Common myeloid progenitor, CD34-positive (primary cell): ENCODE measurements around the gene SUN2.

Experiments
- CTCF ChIA-PET: fragments of 350-600 bp; sonication (Branson Sonifier 250); formaldehyde crosslinking; loops from one replicate; lab custom pipeline; 2021; ENCODE audit warnings: antibody characterized with exemption; lab: Charles Lee
- POLR2A ChIA-PET: fragments of 350-600 bp; sonication (Branson Sonifier 250); formaldehyde crosslinking; loops from one replicate; lab custom pipeline; 2021; ENCODE audit warnings: antibody characterized with exemption; lab: Charles Lee
- DNase-seq, 3 donors: peaks; one replicate each; pipeline versions ENCODE4 v3.0.0 to v3.0.0-alpha.2; 2013
- H3K27ac ChIP-seq, 2 experiments: 1 replicate in 1 of 2; 2 replicates in 1 of 2; pipeline ENCODE4 v1.7.0; 2013; ENCODE audit warnings: inconsistent platforms in 2 of 2, low read length in 2 of 2, mild to moderate bottlenecking in 2 of 2, low read depth in 1 of 2, moderate library complexity in 1 of 2; ENCODE audit not compliant: severe bottlenecking in 2 of 2, insufficient read depth in 1 of 2, poor library complexity in 1 of 2
- H3K27me3 ChIP-seq, 5 experiments: replicated peaks in 2 of 5; 1 replicate in 3 of 5; 2 replicates in 2 of 5; pipeline versions ENCODE4 v1.6.1 to v1.7.0; 2013; ENCODE audit warnings: low read length in 4 of 5, mild to moderate bottlenecking in 2 of 5, moderate library complexity in 2 of 5, inconsistent platforms in 1 of 5; ENCODE audit not compliant: insufficient read depth in 5 of 5, control insufficient read depth in 4 of 5
- H3K36me3 ChIP-seq, 4 experiments: 1 replicate in 2 of 4; 2 replicates in 2 of 4; pipeline versions ENCODE4 v1.6.1 to v1.7.0; 2013; ENCODE audit warnings: low read length in 3 of 4, control low read depth in 1 of 4, mild to moderate bottlenecking in 1 of 4; ENCODE audit not compliant: control insufficient read depth in 4 of 4, insufficient read depth in 4 of 4
- H3K4me1 ChIP-seq, 4 experiments: 1 replicate in 3 of 4; 2 replicates in 1 of 4; pipeline versions ENCODE4 v1.6.1 to v1.7.1; 2013; ENCODE audit warnings: low read length in 3 of 4, mild to moderate bottlenecking in 3 of 4, control low read depth in 1 of 4, inconsistent platforms in 1 of 4, moderate library complexity in 1 of 4; ENCODE audit not compliant: control insufficient read depth in 4 of 4, insufficient read depth in 4 of 4; ENCODE audit errors: control extremely low read depth in 1 of 4
- H3K4me3 ChIP-seq, 7 experiments: 1 replicate in 4 of 7; 2 replicates in 3 of 7; pipeline versions ENCODE4 v1.5.1 to v1.7.0; 2013; ENCODE audit warnings: mild to moderate bottlenecking in 7 of 7, low read length in 6 of 7, moderate library complexity in 6 of 7, inconsistent platforms in 2 of 7, low read depth in 2 of 7, control low read depth in 1 of 7; ENCODE audit not compliant: insufficient read depth in 4 of 7, control insufficient read depth in 1 of 7; ENCODE audit errors: extremely low read depth in 1 of 7
- H3K9me3 ChIP-seq, 5 experiments: 1 replicate in 4 of 5; 2 replicates in 1 of 5; pipeline versions ENCODE4 v1.6.1 to v1.7.1; 2013; ENCODE audit warnings: low read length in 4 of 5, mild to moderate bottlenecking in 2 of 5, inconsistent platforms in 1 of 5, low read depth in 1 of 5, moderate library complexity in 1 of 5; ENCODE audit not compliant: control insufficient read depth in 4 of 5, insufficient read depth in 2 of 5; ENCODE audit errors: control extremely low read depth in 1 of 5
- WGBS: methylation state at CpG from one replicate; pipeline ENCODE4 v1.1.5; 2013; ENCODE audit not compliant: insufficient coverage; 5-methylcytosine and 5-hydroxymethylcytosine counted together

Gene SUN2

DNA sequence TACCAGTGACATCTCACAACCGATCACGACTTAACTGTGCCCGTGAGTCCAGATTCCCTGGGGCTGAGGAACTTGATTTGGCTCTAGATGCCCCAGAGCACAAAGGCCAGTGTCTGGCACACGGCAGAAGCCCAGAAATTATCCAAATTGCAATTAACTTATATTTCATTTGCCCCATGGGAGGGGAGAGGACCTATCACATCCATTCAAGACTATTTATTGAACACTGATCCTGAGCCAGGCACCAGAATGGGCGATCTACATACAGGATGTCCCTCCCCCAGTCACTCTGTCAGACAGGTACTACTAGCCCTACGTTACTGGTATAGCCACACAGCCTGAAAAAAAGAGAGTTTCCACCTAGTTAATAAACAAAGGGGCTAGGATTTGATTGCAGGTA, 33.0 kb upstream of the SUN2 start:
- Histone ChIP-seq H3K4me1 (peaks cover 6 to 13% (median 8%) of the 10 kb centered on the region in 4 experiments), H3K36me3 (peaks cover 0 to 13% (median 5%) of the 10 kb centered on the region in 4 experiments), H3K9me3 (no peaks in the 10 kb centered on the region), H3K27ac (no peak overlapping the region), H3K27me3 (no peaks in the 10 kb centered on the region), H3K4me3 (no peak overlapping the region)
- 100% methylated on average over 5 of the region's 6 CpGs for whole genome bisulfite sequencing
- ChIA-PET CTCF (interaction anchor here (1.4 kb wide), 1 partner anchor 58 kb away, joined by 3 read pairs; no protein-coding TSS in a partner anchor), POLR2A (no interaction called here)
- no peak for DNase-seq

GRCh38 chr22:38788021-38788816, 32.4 kb upstream of the SUN2 start:
- Histone ChIP-seq H3K36me3 (peaks cover 0 to 13% (median 5%) of the 10 kb centered on the region in 4 experiments), H3K4me1 (peaks cover 4 to 13% (median 6%) of the 10 kb centered on the region in 4 experiments), H3K27ac (no peak overlapping the region), H3K27me3 (no peaks in the 10 kb centered on the region), H3K9me3 (no peaks in the 10 kb centered on the region), H3K4me3 (no peak overlapping the region)
- POLR2A ChIA-PET: no interaction called here
- DNase-seq: peak in 2 of 3 donors; percentile 43 to 44
- CTCF ChIA-PET: interaction anchor here (1.4 kb wide), 1 partner anchor 57 kb away, joined by 3 read pairs; no protein-coding TSS in a partner anchor
- 96% methylated on average over 6 of the region's 16 CpGs for WGBS

GRCh38 chr22:38786631-38787030, 30.8 kb upstream of the SUN2 start:
- Histone ChIP-seq H3K36me3 (peaks cover 0 to 13% (median 5%) of the 10 kb centered on the region in 4 experiments), H3K27me3 (no peaks in the 10 kb centered on the region), H3K4me3 (no peak overlapping the region), H3K27ac (peak overlapping the region in 1 of 2 experiments; percentile 52), H3K4me1 (peaks cover 0 to 24% (median 16%) of the 10 kb centered on the region in 4 experiments), H3K9me3 (no peaks in the 10 kb centered on the region)
- 100% methylated on average over 1 of the region's 3 CpGs for WGBS
- POLR2A ChIA-PET: no interaction called here
- no peak for DNase-seq
- CTCF ChIA-PET: interaction anchor here (1.1 kb wide), 1 partner anchor 19 kb away, joined by 3 read pairs; no protein-coding TSS in a partner anchor

GRCh38 chr22:38784856-38785255, 29.1 kb upstream of the SUN2 start:
- Histone ChIP-seq H3K4me3 (no peak overlapping the region), H3K9me3 (no peaks in the 10 kb centered on the region), H3K36me3 (peaks cover 2 to 18% (median 8%) of the 10 kb centered on the region in 4 experiments), H3K4me1 (peaks cover 0 to 29% (median 16%) of the 10 kb centered on the region in 4 experiments), H3K27ac (no peak overlapping the region), H3K27me3 (no peaks in the 10 kb centered on the region)
- DNase-seq: no peak
- 97% methylated on average over 5 of the region's 5 CpGs for WGBS
- POLR2A ChIA-PET: no interaction called here
- CTCF ChIA-PET: interaction anchor here (1.1 to 1.5 kb wide), 2 partner anchors 14 to 17 kb away, joined by 3 to 6 read pairs; no protein-coding TSS in a partner anchor

GRCh38 chr22:38784035-38784434, 28.2 kb upstream of the SUN2 start:
- H3K4me3 ChIP-seq: no peak overlapping the region
- H3K4me1 ChIP-seq: peaks cover 0 to 29% (median 16%) of the 10 kb centered on the region in 4 experiments
- ChIA-PET CTCF (interaction anchor here (0.9 to 2.0 kb wide), 3 partner anchors 16 to 18 kb away, joined by 3 to 8 read pairs (median 6); no protein-coding TSS in a partner anchor), POLR2A (no interaction called here)
- no peaks in the 10 kb centered on the region for H3K9me3 ChIP-seq
- no peak for DNase-seq
- 96% methylated on average over 15 of the region's 15 CpGs for WGBS
- peaks cover 2 to 21% (median 7%) of the 10 kb centered on the region in 4 experiments for H3K36me3 ChIP-seq
- no peaks in the 10 kb centered on the region for H3K27me3 ChIP-seq
- no peak overlapping the region for H3K27ac ChIP-seq

GRCh38 chr22:38783095-38783615, 27.4 kb upstream of the SUN2 start:
- H3K36me3 ChIP-seq: peaks cover 2 to 27% (median 7%) of the 10 kb centered on the region in 4 experiments
- H3K9me3 ChIP-seq: no peaks in the 10 kb centered on the region
- ChIA-PET CTCF (interaction anchor here (0.9 to 2.0 kb wide), 3 partner anchors 14 to 19 kb away, joined by 3 to 8 read pairs (median 7); no protein-coding TSS in a partner anchor), POLR2A (no interaction called here)
- peak overlapping the region in 1 of 2 experiments; percentile 47 for H3K27ac ChIP-seq
- DNase-seq: peak in 2 of 3 donors; percentile 21 to 55
- no peak overlapping the region for H3K4me3 ChIP-seq
- no peaks in the 10 kb centered on the region for H3K27me3 ChIP-seq
- WGBS: 65% methylated on average over 5 of the region's 14 CpGs
- H3K4me1 ChIP-seq: peaks cover 0 to 28% (median 16%) of the 10 kb centered on the region in 4 experiments
